Stimulated activated CD4-positive, alpha-beta T cell treated with anti-CD3 and anti-CD28 coated beads, TNF-alpha, amount 100 ng/mL, for 24 hours (primary cell): ENCODE measurements around the gene TMCC3.
A peak's percentile ranks its signal among the peaks of the same experiment; 100 is the strongest.
"Not testable (repeated sequence)": the region's sequence is repeated elsewhere in the genome, so short reads cannot be mapped to it uniquely, and the experiment has no call there.

Experiments
- DNase-seq, 3 experiments: peaks; one replicate each; pipeline ENCODE4 v3.0.0-alpha.2; 2020; ENCODE audit warnings: low read depth in 3 of 3

The TMCC3 gene

DNA sequence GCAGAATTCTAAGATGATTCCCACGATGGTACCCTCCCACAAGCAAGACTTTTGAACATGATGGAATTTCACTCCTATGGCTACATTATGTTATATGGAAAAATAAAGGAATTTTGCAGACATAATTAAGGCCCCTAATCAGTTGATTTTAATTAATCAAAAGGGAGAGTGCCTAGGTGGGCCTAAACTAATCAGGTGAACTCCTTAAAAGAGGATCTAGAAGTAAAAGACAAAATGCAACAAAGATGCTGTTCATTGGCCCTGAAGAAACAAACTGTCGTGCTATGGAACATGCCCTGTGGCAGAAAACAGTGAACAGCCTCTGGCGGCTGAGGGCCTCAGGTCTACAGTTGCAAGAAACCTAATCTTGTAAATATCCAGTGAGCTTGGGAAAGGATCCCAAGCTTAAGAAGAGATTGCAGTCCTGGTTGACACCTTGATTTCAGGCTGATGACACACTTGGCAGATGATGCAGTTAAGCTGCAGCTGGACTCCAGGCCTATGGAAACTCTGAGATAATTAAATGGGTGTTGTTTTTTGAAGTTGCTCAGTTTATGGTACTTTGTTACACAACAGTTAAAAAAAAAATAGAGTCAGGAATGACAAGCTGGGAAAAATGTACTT is 13.8 kb downstream of the TMCC3 start:
- no peak for DNase-seq

DNA sequence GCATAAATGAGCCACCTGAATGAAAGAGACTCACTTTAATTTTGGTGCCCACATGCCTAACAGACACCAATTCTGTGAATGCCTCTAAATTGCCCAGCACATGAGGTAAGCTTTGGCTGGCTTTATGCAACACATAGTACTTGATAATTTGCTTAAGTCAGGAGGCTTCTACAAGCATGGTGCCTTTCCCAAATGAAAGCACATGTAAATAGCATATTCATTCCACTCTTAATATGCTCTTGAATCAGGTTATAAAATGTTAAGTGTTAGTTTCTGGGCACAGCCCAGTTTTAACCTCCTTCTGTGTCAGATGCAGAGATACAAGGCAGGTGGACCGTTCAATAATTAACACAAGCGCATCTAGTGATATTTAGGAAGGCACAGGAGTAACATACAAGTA is 15.6 kb downstream of the TMCC3 start:
- no peak for DNase-seq

DNA sequence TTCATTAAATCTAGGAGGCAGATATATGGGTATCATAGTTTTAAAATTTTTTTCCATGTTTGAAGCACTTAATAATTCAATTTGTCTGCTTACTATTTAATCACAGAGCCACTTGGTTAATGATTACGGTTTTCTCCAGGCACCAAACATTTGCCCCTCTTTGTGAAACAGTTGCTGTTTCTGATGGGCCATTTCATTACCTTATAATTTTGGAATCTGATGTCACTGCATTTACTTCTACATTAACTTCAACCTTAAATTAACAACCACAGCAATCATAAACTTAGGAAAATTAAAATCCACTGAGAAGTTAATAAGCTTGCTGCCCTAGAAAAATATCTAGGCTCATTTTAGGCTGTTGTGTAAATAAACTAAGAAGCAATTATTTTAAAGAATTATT is 17.0 kb downstream of the TMCC3 start:
- DNase-seq, result no peak

DNA sequence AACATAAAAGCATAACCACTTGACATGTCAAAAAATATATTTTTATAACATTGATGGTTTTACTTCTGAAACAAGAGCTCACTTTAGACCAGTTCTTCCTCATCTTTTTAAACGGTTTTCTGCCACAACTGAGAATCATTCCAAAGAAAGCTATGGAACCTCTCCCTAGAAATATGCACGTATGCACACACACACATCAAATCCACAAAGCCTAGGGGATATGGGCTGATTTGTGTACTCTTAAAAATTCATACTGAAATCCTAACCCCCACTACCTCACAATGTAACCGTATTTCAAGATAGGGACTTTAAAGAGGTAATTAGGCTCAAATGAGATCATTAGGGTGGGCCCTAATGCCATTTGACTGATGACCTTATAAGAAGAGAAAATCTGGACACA is 19.3 kb downstream of the TMCC3 start:
- no peak for DNase-seq

DNA sequence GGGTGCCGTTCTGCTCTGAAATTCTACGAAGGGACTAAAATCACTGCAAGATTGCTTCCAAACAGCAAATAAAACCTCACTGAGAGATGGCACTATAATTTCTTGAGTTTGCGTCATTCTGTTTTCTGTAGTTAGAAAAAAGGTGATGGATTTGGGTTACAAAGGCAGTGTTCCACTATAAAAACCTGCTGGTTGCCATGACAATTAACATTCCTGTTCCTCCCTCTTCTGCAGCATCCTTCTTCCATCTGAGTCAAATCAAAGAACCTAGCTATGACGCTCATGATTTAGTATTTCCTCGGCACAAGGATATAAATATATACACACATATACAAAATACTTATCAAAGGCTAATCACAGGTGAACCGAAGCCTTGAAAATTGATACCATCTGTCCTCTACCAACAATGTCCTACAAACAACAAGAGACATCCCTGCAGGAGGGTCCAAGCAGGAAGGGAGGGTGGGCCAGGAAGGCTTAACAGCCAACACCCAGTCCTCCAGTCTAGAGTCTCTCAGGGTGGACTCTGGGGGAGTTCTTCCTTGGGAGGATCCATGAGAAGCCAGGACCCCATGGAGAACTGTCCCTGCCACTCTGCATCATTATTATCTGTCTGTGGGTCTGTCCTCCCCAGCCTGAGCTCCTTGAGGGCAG is 21.4 kb downstream of the TMCC3 start:
- DNase-seq, result no peak

DNA sequence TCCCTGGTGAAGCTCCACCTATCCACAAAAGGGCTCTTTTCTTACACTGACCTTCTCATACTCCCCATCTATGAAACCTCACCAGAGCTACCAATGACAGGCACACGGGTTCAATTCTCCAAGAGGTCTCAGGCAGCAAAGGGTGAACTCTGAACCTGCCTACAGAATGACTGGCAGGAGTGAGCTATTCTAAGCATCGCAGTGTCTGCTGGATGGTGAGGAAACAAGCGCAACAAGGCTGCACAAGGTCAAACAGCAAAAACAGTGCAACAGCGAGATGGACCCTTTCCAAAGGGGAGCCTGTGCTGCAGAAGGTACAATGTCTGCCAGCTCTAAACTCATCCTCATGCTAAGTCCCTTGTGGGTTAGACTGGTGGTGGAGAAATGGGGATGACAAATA is 22.0 kb downstream of the TMCC3 start:
- no peak for DNase-seq

DNA sequence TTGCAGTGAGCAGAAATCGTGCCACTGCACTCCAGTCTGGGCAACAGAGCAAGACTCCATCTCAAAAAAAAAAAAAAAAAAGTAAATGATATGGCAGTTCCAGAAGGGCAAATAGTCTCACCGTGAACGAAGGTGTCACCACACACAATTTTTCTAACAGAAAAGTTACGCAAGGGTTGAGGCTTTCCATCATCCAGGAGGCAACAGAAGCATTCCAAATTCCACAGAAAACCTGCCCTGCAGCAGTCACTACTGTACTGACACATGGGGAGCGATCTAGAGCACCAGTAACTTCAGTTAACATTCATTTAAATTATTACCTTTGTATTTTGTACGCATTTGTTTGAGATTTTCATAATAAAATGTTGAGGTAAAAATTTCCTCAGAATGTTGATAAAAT is 24.8 kb downstream of the TMCC3 start:
- no peak for DNase-seq

DNA sequence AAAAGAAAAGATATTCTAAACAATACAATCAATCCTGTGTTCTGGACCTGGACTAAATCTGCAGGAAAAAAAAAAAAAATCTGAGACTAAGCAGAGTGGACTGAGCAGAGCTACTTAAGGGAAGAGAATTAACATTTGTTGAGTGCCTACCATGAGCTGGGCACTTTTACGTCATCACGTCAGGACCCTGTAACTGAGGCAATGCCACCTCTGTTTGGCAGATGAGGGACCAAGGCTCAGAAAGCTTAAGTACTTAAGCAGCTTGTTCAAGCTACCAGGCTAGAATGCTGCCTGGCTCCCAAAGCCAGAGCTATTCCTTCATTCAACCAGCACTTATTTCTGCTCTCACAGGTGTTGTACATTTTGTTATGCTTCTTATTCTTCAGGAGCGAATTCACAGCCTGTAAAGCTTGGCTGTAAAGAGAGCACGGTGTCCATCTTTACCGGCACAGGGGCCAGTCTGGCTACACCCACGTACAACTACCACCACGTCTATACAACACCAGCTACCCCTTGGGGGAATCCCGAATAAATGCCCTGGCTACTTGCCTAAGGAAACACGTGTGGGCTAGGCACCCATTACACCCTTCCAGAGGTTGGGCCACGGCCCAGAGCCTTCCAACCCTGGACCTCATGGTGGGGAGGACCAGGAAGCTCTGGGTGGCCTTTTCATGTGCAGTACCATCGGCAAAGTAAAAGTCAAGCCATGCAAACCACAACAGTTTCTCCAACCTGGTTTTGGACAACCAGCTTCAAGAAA is 27.0 kb downstream of the TMCC3 start:
- no peak for DNase-seq

DNA sequence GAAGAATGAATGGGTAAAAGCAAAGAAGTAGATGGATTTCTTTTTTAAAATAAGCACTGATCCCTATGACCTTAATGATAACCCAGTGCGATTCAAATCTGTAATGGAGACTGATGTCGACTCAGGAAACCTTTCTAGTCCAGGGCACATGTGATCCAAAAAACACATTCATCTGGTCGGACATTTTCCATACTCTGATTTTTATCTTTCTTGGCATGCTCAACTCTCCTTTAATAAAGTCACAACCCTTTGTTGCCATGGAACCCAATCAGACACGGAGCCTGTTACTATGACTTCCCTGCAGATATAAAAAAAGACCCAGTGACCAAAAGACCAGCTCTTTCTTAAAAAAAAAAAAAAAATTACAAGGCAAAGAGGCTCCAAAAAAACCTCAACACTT is 27.9 kb downstream of the TMCC3 start:
- DNase-seq, result no peak

DNA sequence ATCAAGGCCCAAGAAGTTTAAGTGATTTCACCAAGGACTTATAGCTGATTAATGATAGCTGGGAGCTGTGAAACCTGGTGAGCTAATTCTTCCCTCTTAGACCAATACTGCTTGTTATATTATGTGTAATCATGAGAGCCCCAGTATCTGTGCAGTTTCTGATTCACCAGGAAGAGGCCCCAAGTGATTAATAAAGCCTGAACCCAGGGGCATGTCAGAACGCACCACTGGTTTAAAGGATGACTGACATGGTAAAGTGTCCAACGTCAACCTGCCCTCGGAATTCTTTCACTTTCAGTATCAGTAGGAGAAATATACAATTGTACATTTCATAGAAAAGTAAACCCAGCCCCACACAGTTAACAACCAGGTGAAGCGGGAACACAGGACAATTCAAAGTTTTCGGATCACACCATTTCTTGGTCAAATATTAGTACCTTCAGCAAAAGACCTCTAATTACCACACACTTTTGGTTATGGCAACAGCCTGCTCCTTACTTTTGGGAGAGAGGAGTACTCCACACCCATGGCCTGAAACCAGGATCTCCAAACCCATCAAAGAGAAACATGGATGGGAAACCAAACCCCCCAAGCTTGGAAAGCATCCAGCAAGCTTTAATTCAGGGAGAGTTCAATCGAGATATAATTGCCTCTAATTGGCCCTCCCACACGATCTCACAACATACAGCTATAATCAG is 28.5 kb downstream of the TMCC3 start:
- DNase-seq, result peak in 2 of 3 experiments; percentile 36 to 40

DNA sequence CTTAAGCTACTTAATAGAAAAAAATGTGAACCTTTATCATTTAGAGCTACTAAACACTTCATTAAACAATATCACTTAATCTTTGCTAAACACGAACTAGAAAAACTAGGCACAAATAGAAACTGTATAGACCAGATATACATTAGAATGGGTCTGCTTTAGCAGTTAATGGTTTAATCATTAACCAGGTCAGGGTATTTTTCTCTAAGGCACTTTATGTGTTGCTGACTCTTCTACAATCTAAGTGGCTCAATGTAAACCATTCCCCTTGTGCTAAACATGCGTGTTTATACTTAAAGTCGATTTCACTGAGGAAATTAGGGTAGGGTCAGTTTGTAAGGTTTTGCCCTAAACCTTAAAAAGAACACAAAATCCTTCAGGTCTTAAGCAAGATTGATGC is 29.7 kb downstream of the TMCC3 start:
- DNase-seq, result no peak

DNA sequence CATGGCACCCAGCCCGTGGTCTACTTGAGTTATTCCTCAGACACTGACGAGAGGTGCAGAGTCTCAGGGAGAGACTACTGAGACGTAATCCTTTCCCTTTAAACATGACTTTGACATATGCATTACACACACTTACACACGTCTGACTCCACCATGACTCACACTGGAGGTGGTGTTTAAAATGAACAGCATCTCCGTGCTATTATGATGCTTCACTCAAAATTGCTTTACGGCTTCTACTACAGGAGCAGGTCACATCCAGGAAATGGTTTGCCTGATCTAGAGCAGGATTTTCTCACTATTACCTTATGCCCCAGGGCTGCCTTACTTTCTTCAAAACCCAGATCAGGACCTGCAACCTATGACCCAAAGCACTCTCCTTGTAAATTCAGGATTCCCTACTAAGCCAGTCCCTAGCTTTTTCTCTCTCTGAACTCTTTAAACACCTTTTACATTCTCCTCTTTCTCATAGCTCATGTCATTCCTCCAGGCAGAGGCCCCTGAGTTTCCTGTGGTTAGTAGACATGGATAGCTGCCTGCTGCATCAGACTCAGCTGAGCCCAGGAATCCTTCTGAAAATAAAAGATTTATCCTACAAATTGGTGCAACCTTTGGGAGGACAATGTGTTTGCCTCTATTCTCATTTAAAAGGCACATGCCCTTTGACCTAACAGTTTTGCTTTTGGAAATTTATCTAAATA is 31.2 kb downstream of the TMCC3 start:
- peak in 2 of 3 experiments; percentile 18 for DNase-seq

DNA sequence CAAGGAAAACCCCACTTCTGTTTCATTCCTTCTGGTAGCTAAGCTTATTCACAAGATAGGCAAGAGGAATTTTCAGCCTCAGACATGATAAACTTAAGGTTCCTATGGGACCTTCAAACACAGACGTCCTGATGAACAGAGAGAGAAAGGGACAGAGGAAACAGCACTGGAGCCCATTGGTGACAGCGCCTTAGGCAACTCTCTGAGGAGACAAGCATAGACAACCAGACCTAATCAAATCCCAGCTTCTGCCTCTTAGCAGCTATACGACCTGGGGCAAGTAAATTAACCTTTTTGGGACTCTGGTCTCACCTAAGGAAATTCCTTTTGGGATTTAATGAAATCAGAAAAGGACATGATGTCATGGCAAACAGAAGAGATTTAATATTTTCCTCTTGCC is 33.3 kb downstream of the TMCC3 start:
- no peak for DNase-seq

DNA sequence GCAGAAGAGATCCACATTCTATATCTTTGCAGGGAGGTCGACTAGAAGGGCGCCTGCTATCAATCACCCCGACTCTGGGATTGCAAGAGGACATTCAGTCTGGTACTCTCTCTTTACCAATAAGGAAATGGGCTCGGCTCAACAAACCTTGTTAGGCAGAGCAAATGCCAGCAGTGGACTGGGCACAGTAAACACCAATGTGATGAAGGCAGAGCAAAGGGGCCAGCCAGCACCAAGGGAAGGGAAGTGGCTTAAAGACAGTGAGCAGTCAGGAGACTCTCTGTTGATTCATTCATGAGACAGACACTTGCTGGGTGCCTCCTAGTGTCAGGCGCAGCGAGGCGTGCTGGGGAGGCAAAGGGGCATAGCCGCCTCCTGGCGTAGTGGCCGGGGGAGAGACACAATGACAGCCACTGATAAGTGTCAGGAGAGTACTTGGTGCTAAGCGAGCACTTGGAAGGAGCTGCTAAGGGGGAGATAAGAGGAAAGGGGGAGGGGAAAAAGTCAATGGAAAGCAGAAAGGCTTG is 34.1 kb downstream of the TMCC3 start:
- no peak for DNase-seq

DNA sequence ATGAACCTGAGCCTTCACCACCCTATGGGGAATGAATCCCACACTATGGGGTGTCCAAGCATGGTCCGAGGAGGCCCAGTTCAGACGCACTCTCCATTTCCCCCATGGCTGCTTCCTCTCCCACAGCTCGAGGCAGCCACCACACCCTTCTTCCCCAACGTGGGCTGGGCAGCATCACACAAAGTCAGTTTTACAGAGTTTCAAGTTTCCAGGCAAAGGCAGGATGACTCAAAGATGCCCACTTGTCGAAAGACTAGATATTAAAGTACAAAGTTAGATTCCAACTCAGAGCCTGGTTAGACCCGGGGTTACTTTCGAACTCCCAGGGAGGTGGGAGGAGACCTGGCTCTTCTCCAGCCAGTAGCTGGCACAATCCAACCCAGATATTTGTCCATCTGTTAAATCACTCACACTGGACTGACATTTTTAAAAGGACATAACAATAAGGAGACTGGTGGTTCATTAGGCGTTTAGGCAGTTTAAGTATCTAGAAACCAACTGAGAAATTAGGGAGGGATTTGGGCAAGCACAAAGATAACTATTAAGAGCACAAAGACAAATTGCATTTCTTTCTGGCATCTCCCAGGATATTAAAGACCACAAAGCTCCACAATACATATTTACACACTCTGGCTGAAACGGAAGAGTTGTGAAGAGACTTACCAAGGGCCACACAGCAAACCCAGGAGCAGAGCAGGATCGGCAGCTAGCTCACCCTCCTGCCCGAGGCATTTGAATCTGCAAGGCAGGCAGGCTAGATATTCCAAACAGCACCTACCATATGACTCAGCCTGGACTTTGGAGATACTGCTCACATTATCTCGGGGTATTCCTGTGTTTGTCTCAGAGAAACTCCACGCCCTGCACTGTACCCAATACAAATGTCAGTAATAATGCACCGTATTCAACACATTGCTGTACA is 34.8 kb downstream of the TMCC3 start:
- DNase-seq, result no peak

DNA sequence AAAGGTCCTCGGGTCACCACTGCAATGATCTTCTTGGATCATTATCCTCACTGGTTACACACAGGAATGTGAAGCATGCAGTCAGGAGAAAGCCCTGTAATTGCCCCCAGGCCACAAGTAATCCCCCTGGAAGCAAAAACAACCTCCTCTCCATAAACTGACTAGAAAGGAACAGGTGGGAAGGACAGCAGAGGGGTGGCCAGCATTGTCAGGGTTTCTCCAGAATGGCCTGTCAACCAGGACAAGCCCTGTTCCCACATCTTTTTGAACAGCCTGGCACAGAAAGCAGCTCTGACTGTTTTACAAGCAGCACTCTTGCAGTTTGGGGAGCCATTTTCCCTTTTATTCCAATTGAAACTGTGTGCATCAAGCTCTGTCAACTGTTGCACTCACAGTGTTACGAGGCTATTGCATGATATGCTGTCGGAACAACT is 36.1 kb downstream of the TMCC3 start:
- DNase-seq, result no peak

DNA sequence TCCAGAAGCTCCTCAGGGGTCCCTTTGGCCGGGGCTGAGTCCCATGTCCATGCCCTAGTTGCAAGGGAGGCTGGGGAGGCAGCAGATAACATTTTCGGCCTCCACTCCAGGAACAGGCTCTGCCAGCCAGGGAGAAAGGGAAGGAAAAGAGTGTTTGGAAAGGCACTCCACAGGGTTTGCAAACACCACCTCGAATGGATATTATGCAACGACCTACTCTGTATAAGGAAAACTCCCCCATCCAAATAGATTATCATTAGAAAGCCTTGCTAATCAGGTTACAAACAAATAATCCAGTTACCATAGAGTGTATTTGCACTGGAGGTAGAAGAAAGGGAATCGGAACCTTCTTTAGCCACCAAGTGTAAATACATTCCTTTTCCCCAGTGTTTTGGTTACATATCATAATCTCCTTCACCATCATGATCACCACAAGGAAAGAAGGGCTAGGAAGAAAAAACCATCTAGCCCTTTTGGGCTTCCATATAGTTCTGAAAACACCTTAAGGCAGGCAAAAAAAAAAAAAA is 40.4 kb downstream of the TMCC3 start:
- DNase-seq, result no peak

DNA sequence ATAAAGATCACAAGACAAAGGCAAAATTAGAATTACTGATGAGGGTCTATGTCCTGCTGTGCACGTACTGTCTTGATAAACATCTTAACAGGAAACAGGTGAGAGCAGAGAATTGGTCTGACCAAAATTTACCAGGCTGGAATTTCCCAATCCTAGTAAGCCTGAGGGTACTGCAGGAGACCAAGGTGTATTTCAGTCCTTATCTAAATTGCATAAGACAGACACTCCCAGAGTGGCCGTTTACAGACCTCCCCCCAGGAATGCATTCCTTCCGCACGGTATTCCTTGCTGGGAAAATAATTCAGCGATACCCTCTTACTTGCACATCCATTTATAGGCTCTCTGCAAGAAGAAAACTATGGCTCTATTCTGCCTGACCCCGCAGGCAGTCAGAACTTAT is 43.5 kb downstream of the TMCC3 start:
- not testable (repeated sequence) for DNase-seq

DNA sequence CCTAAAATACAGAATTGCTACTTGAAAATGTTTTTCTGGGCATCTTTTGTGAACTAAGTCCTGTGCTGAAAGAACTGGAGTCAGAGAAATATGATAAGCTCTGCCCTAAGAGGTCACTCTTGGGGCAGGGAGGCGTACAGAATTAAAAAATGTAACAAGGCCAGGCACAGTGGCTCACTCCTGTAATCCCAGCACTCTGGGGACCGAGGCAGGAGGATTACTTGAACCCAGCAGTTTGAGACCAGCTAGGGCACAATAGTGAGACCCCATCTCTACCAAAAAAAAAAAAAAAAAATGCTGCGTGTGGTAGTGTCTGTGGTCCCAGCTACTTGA is 46.0 kb downstream of the TMCC3 start:
- no peak for DNase-seq
